ENCODE measurements around the gene CERS2.

DNA sequence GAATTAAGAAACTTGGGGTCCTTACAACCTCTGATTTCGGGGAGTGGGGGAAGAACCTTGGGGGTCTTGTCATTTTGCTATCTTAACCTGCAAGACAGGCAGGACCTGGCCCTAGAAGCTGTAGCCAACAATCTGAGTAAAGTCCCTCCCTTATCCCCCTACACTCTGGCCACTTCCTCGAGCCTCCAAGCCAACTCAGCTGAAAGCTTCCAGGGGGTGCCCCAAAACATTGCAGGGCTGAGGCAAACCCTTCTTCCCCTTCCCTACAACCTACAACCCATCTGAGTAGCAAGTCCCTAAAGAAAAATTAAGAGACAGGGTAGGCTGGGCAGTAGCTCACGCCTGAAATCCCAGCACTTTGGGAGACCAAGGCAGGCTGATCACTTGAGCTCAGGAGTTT, 5.0 kb downstream of the CERS2 start:
- TF ChIP-seq EZH2 (IDR thresholded peaks at IDR 0.05; ENCODE audit: borderline replicate concordance, low read length) (no peak), CTCF (IDR thresholded peaks at IDR 0.05; ENCODE audit: low read length) (no peak)

All from OCI-LY1 (cell line).